Kasumi-1 (cell line): ENCODE data around the gene ACP4.
"Not testable (repeated sequence)": the region's sequence is repeated elsewhere in the genome, so short reads cannot be mapped to it uniquely, and the experiment has no call there.

Experiments
- DNase-seq, 2 experiments: peaks; one replicate each; lab custom pipeline; 2025; lab: John Stamatoyannopoulos, UW

Gene ACP4

DNA sequence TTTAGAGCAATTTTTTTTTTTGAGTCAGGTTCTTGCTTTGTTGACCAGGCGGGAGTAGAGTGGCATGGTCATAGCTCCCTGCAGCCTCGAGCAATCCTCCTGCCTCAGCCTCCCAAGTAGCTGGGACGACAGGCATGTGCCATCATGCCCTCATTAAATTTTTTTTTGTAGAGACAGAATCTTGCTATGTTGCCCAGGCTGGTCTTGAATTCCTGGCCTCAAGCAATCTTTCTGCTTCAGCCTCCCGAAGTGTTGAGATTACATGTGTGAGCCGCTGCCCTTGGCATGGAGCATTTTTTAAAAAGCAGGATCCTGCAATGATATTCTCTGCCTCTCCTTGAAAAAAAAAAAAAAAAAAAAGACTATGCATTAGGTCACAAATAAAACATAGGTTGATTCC, 14.1 kb upstream of the ACP4 start:
- no peak for DNase-seq

DNA sequence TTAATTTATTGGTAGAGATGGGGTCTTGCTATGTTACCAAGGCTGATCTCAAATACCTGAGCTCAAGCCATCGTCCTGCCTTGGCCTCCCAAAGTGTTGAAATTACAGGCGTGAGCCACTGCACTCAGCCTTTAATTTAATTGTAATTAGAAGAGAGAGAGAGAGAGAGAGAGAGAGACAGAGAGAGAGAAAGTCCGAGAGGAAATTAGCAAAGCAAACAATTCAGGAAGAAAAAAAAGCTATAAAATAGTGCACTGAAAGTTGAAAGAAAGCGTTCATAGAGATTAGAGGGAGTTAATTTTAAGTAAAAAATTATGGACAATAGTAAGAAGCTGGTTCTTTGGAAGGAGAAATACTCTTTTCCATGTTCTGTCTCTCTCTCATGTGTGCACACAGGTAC, 13.0 kb upstream of the ACP4 start:
- no peak for DNase-seq

DNA sequence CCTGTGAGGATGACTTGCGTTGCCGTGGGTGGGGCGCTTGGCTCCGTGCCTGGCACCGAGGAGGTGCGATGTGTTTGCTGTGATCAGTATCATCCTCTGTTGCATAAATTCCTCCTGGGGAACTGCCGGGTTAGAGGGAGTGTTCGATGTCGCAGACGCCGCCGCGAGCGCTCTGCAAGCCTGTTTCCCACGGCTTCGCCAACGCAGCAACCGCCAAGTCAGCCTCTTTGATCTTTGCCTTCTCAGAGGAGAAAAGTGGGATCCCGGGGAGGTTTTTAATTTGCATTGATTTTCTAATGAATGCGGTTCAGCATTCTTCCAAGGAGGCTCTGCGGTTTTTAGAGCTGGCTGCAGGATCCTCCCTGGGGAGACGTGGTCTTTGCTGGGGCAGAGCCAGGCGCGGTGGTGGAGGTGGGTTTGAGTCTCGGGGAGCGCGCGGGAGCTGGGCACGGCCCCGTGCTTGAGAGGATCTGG, 12.3 kb upstream of the ACP4 start:
- DNase-seq, result no peak

DNA sequence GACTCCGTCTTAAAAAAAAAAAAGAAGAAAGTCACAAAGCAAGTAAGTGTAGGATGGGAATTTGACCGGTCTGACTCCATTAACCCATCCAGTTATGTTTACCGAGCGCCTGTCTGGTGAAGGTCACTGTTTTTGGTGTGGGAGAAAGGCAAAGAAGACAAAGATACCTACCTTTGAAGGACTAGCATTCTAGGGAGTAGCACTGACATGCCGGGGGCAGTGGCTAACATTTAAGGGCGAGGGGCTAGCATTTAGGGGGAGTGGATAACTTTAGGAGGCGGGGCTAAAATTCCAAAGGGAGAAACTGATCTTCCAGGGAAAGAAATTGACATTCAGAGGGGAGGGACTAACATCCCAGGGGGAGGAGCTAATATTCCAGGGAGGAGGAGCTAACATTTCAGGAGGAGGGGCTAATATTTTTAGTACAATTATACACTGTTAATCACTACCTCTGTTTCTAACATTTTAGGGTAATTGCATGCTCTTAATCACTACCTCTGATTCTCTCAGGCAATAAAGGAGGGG, 11.2 kb upstream of the ACP4 start:
- DNase-seq, result no peak

DNA sequence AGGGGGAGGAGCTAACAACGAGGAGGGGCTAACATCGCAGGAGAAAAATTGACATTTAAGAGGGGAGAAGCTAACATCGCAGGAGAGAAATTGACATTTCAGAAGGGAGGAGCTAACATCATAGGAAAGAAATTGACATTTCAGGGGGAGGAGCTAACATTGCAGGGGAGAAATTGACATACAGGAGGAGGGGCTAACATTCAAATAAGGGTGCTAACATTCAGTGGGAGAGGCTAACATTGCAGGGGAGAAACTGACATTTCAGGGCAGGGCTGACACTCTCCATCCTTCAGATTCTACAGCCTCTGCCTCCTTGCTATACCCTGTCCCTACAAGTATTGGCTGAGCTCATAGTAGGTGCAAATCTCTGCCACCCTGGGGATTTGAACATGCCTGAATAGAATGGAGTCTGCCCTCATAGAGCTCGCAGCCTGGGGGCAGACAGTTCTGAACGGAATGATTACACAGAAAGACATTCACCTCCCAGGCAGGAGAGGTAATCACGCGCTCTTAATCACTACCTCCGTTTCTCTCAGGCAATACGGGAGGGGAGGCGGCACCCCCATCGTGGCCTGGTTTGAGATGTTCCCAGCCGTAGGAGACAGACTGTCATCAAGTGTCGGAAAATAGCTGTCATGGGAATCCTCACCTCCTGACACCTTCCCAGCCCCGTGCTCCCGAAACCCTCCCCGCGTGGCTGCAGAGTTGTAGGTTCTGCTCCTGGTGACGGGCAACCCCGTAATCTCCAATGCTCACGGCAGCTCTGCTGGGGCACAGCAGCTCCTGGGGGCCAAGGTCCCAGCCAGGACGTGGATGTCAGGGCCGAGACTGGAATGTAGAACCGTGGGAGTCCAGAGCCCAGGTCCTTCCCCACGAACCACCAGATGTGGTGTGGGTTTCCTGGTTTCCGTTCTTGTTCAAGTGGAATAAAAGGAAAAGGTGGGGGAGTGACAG, 10.4 kb upstream of the ACP4 start:
- DNase-seq, result no peak

DNA sequence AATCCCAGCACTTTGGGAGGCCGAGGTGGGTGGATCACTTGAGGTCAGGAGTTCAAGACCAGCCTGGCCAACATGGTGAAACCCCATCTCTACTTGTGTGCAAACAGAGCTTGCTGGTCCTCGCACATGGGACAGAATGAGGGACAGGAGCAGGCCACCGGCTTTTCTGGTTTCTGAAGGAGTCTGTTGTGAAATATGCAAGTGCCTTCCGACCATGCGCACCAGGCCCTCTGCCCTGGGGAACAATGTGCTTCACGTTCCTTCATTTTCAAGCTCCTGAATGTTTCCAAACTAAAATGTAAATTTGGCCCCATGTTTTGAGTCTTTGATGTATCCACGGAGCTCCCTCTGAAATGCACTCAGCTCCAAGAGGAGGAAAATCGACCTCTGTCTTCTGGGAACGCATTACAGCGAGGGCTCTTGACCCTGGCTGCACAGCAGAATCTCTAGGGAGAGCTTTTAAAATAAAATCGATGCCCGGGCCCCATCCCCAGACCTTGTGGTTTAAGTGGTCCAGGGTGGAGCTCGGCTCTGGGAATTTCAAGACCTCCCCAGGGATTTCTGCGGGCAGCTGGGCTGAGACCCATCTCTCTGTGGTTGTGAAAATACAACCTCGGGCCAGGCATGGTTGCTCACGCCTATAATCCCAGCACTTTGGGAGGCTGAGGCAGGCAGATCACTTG, 9.3 kb upstream of the ACP4 start:
- DNase-seq, result no peak

DNA sequence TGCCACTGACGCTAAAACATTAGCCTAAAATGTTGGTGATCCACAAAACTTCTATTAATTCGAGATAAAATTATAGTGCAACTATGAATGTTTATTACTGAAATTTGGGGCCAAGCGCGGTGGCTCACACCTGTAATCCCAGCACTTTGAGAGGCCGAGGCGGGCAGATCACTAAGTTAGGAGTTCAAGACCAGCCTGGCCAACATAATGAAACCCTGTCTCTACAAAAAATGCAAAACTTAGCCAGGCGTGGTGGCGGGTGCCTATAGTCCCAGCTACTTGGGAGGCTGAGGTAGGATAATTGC, 6.4 kb upstream of the ACP4 start:
- not testable (repeated sequence) for DNase-seq

DNA sequence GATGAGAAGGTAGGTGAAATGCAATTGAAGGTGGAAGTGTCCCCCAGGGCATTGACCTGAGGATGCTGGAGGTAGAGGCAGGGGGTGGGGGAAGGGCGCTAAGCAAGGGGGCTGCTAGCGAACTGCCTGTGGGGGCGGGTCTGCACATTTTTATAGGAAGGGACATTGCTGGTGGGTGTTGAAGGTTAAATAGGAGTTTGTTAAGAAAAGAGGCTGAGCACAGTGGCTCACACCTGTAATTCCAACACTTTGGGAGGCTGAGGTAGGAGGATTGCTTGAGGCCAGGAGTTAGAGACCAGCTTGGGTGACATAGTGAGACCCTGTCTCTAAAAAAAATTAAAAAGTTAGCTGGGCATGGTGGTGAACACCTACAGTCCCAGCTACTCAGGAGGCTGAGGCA, 5.5 kb upstream of the ACP4 start:
- no peak for DNase-seq

DNA sequence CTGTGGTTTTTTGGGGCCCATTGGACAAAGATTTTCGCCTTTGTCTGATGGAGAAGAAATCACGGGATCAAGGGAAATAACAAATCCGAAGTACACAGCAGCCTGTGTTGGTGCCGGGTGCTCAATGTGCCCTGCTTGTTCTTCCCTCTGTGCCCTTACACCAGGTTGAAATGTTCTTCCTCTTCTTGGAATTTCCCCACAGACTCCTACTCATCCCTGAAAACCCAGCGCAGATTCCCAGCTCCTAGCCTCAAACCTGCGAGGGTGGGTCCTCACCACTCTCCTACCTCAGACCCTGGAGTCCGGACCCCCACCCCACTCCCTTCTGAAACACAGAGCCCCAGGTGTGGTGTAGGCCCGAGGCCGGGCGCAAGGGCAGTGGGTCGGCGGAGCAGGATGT, 4.9 kb upstream of the ACP4 start:
- no peak for DNase-seq

DNA sequence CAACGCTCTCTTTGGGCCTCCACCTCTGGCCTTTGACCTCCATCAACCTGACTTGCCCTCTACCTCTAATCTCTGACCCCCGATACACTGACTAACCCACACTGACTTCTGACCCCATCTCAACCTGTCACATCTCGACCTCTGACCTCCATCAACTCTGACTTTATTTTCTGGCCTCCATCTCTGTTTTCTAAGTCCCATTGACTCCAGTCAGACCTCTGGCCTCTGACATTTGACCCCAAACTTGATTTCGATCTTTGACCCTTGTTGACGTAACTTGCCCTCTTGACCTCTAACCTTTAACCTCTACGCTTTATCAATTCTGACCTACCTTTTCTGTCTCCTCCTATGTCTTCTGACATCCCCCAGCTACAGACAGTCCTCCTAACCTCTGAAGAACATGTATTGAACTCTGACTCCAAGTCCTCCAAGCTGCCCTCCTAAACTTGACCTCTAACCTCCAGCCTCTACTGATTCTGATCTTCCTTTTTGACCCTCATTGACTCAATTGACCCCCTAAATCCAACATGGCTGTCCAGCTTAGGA, 780 bp downstream of the ACP4 start:
- DNase-seq, result no peak

DNA sequence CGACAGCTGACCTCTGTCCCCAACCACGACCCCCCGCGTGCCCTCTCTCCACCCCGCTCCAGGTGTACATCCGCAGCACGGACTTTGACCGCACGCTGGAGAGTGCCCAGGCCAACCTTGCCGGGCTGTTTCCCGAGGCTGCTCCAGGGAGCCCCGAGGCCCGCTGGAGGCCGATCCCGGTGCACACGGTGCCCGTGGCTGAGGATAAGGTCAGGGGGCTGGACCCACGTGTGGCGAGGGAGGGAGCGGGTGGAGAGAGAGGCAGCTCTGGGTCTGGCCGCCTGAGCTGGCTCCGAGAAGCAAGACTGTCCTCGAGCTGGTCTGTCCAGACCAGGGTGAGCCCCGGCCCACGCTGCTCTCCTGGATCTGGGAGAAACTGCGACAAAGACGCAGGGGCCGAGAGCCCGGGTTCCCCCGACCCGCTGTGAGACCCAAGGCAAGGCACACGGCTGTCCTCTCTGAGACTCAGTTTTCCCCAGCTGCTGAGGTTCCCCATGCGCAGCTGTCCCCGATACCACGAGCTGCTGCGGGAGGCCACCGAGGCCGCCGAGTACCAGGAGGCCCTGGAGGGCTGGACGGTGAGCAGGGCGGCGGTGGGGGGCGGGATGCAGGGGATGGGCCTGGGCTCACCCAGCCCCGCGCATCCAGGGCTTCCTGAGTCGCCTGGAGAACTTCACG, 1.5 kb downstream of the ACP4 start:
- no peak for DNase-seq

DNA sequence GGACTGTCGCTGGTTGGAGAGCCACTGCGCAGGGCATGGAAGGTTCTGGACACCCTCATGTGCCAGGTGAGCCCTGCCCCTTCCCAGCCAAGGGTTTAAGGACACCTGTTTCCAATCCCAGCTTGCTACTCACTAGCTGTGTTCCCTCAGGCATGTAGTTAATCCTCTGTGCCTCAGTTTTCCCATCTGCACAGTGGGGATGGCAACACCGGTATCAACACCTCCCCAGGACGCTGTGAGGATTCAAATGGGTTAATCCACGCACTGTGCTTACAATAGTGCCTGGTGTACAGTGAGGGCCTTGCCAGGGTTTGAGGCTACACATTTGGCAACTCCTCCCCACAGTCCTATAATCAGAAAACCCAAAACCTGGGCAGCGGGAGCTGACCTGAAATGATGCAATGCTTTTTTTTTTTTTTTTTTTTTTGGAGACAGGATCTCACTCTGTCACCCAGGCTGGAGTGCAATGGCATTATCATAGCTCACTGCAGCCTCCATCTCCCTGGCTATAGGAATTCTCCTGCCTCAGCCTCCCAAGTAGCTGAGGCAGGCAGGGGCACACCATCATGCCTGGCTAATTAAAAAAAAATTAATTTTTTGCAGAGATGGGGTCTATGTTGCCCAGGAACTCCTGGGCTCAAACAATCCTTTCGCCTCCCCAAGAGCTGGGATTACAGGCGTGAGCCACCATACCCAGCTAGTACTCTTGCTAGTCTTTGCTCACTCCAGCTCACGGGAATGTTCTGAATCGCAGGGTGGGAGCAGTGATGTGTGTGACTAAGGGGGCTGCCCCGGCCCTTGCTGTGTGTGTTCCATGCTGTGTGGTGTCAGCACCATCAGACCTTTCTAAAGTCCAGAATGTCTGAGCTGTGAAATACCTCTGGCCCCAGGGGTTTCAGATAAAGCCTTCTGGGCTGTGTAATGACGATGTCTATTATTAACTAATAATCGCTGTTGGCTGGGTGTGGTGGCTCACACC, 2.3 kb downstream of the ACP4 start:
- no peak for DNase-seq

DNA sequence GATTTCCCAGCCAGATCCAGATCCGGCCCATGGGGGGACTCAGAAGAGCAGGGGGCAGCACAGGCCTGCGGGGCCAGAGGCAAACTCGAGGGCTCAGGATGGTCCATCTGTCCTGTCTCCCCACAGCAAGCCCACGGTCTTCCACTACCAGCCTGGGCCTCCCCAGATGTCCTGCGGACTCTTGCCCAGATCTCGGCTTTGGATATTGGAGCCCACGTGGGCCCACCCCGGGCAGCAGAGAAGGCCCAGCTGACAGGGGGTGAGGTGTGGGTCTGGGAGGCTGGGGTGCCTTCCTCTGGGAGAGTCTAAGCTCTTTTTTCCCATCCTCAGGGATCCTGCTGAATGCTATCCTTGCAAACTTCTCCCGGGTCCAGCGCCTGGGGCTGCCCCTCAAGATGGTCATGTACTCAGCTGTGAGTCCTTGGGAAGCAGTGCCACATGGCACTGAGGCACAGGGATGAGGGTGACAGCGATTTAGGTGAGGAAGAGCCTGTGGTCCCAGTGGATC, 3.4 kb downstream of the ACP4 start:
- DNase-seq, result no peak

DNA sequence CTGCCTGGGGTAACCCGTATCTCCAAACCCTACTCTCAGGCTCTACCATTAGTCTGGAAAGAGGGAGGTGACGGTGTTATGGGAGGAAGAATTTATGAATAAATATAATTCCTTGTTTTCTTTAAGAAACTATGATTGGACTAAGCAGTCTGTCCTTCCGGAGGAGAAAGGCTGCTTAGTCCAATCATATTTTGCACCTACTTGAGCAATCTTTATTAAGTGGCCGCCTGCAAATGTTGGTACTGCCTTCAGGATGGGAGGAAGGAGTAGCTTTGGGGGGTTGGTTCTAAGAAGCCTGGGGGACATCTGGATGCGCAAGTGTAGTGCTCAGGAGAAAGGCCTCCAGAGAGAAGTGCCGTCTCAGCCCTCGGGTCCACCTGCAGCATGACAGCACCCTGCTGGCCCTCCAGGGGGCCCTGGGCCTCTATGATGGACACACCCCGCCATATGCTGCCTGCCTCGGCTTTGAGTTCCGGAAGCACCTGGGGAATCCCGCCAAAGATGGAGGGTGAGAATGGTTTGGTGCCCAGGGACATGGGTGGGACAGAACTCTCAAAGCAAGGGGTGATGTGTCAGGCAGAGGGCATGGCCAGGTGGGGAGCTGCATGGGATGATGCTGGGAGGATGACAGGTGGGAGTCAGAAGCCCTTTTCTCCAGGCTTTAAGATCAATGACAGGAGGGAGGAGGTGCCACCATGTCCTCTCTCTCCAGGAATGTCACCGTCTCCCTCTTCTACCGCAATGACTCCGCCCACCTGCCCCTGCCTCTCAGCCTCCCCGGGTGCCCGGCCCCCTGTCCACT, 4.1 kb downstream of the ACP4 start:
- DNase-seq, result peak; percentile 70 to 72

DNA sequence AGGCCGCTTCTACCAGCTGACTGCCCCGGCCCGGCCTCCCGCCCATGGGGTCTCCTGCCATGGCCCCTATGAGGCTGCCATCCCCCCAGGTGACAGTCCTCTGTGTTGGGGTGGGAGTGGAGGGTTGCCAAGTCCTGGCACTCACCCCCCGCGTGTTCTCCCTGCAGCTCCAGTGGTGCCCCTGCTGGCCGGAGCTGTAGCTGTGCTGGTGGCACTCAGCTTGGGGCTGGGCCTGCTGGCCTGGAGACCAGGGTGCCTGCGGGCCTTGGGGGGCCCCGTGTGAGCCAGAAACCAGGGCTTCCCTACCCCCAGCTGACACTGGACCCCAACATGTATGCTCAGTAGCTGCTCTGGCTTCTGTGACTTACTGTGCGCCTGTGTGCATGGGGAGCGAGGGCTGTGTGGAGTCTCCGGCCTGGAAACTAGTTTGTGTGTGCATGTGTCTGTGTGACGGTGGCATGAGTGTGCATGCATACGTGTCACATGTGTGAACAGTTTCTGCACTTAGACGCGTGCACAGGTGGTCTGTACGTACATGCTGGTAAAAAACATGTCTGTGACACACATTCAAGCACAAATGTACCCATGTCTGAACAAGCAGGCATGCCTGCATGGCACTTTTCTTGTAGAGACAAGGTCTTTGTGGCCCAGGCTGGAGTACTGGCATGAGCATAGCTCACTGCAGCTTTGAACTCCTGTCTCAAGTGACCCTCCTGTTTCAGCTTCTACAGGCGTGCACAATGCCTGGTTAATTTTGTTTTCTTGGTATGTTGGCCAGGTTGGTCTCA, 4.9 kb downstream of the ACP4 start:
- peak; percentile 70 to 72 for DNase-seq

DNA sequence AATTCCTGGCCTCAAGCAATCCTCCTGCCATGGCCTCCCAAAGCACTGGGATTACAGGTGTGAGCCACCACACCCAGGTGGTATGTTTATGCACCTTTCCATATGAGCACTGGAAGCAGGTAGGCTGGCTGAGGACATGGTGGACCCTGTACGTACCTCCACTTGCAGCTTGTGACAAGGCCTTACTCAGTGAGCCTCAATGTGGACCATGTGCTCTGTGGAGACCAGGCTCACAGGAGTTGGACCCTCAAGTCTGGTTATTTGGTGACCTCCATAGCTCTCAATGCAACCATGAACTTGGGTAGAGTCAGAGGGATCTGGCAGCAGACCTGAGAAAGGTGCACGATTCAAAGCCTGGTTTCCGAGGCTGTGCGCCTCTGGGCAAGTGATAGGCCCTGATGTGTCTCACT, 5.5 kb downstream of the ACP4 start:
- DNase-seq, result no peak

DNA sequence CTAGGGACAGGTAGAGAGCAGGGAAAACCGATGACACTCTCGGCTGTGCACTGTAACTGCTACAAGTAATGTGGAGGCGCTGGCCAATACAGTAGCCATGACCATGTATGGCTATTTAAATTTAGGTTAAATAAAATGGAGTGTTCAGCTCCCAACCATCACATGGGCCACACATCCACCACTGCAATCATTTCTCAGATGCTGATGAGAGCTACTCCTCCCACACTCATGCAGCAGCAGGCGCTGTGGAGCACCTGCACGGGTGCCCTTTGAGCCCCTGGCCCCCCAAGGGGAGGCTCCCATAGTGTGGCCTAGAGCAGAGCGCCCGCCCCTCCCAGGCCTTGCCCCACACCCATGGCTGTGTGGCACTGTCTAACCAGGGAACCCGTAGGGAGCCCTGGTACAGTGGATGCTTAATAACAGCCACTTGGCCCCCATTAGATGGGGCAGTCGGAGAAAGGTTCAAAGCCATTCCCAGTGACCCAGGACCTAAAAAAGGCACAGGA, 6.0 kb downstream of the ACP4 start:
- no peak for DNase-seq

DNA sequence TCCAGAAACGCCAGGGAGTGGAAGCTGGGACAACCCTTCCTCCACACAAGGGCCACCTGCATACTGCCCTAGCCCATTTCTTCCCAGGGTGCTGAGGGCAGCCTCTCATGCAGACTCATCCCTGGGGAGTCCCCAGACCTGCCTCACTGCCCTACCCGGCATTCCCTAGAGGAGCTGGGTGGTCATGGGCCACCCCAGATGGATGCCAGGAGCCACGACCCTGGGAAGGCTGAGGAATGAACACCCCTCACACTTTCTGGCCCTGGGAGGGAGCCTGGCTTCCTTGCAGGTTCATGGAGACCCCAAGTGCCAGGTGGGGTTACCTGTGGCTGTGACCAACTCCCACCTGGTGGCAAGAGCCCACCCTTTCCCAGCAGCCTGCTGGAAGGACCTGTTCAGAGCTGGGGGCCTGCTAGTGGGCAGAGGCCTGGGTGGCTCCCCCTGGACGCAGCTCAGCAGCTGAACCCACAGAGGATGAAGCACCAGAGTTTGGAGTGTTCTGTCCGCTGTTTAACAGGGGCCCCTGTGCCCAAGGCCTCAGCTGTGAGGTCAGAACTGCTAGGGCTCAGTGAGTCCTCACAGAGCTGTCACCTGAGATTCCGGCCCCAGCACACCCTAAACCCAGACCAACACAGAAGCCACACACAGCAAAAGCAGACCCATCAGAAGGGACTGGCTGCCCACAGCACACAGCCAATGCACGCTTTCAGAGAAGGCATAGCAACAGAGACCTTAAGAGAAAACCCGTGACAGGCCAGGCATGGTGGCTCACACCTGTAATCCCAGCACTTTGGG, 6.6 kb downstream of the ACP4 start:
- DNase-seq, result no peak
